HG02623 (cell line): ENCODE results near the gene FOXP3.
"Not testable (repeated sequence)": the region's sequence is repeated elsewhere in the genome, so short reads cannot be mapped to it uniquely, and the experiment has no call there.

Experiments
- ATAC-seq: cut with Tn5 transposase; IDR thresholded peaks from one replicate; pipeline ENCODE4 v1.9.1; 2021; ENCODE audit warnings: moderate library complexity; ENCODE audit not compliant: unreplicated experiment

Gene FOXP3, protein sequence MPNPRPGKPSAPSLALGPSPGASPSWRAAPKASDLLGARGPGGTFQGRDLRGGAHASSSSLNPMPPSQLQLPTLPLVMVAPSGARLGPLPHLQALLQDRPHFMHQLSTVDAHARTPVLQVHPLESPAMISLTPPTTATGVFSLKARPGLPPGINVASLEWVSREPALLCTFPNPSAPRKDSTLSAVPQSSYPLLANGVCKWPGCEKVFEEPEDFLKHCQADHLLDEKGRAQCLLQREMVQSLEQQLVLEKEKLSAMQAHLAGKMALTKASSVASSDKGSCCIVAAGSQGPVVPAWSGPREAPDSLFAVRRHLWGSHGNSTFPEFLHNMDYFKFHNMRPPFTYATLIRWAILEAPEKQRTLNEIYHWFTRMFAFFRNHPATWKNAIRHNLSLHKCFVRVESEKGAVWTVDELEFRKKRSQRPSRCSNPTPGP

DNA sequence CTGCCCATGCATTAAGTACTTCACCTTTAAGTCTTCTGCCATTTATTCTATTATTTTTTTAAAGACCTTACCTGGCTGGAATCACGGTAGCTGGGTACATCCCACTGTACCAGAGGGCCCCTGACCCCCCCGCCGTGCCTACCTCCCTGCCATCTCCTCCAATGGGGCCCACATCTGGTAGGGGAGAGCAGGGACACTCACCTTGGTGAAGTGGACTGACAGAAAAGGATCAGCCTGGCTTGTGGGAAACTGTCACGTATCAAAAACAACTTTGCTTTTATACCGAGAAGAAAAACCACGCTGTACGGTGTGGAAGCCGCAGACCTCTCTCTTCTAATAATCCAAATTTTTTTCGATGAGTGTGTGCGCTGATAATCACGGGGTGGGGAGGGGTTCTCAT lies at the start of gene FOXP3:
Gene FOXP3, minus strand, starts transcription at position 251 of the 400 bp plus-strand sequence. CDS start 6,205 bp downstream, outside the sequence.
- no peak for ATAC-seq

DNA sequence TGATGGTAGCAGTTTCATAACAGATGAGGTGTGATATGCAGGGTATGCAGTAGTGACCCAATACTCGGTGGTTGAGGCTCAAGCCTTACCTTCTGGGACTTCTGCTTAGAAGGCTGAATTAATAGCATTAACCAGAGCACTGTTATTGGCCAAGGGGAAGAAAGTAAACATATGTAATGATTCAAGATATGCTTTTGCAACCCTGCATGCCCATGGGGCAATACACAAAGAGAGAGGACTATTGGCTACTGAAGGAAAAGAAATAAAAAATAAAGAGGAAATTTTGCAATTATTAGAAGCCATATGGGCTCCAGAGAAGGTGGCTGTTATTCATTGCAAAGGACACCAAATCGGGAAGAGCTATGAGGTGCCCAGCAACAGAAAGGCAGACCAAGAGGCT lies 47.7 kb upstream of the FOXP3 start:
- ATAC-seq: no peak

DNA sequence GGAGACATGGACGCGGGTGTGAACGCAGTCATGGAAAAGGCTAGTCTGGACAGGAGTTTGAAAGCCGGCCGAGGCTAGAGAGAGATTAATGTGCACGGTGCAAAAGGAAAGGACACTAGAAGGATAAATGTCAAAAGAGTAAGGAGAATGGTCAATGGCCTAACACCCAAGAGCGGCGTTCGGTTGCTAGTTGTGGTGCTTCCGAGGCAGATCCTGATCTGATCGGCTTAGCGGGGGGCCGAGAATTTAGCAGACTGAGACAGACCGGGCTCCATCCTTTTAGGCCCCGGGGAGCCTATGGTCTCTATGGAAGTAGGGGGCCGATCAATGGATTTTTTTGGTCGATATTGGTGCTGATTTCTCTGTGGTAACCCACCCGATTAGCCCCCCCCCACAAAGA lies 45.9 kb upstream of the FOXP3 start:
- no peak for ATAC-seq

DNA sequence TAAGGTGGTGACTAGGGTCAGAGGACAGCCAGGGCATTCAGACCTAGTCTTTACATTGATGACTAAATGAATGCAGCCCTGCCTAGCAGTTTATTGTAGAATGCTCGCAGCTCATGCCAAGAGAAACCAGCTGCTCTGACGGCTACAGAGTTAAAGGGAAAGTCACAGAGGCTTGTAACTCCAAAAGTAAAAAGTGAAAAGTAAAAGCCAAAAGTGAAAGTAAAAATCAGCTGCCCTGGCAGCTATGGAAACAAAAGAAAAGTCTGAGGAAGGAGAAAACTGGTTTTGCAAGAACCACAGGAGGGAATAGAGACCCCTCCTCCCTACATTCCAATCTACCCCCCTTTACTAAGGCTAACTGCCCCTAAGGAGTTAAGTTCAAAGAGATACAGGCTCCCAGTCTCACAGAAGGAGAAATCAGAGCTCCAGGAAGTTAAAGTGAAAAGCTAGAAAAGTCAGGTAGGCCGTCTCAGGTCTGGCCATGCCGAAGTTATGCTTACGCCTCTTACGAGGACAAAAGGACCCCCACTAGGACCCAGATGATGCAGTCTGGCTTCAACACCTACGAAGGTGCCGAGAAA lies 45.0 kb upstream of the FOXP3 start:
- no peak for ATAC-seq

DNA sequence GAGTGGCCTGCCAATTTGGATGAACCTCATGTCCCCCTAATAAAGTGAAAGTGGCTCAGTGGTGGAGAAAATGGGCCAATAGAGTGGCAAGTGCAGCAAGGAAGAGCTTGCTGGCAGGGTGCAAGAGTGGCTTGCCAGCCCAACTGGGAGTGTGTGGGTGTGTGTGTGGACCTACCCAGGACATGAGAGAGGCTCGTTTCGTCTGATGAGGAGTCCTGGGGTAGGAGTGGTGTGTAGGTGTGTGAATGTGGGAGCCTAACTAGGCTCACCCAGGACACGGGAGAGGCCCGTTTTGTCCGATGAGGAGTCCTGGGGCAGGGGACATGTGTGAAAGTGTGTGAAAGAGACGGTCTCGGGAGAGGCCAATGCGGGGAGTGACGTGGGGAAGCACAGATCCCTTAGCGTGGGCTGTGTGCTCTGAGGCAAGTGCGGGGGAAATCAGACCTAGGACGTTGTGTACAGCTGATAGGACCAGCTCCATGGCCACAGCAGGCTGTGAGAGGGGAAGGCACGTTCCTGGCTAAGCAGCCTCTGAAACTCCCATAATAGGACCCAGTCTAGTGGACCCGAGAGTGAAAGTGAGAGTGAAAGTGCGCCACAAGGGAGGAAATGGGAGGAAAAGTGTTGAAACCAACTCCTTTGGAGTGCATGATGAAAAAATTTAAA lies 44.2 kb upstream of the FOXP3 start:
- ATAC-seq: no peak

DNA sequence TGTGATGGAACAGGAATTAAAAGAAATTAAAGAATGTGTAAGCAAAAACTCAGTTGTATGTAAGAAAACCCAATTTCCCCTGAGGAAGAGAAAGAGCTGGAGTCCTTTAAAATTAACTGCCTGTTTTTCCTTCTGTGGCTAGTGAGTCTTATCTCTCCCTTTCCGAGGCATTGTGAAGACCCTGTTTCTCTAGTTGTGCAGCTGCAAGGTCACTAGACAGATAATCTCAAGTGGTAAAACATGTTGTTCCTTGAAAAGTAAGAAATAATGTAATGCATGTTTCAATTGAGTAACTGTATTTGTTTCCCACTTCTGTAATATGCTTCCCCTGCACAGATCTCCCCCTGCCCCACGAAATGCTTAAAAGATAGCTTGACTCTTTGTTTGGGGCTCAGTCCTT lies 43.3 kb upstream of the FOXP3 start:
- ATAC-seq: not testable (repeated sequence)

DNA sequence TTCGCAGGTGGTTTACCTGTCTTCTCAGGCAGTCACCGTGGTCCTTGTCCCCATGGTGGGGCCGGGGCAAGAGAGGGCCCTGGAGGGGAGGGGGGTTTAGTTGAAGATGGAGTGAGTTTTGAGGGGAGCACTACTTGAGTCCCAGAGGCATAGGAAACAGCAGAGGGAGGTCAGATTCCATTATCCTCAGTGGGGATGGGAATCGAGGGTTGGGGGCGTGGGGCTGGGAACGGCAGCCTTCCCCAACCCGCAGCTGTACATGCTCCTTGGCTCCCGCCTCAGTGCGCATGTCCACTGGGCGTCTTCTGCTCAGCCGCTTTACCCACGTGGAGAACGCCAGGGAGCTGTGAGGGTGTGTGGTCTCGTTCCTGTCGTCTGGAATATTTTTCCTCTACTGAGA lies 38.8 kb upstream of the FOXP3 start, which contains the start of gene GAGE10:
Gene GAGE10, plus strand, starts transcription at position 301 of the 400 bp plus-strand sequence. CDS start 1,214 bp downstream, outside the sequence.
- no peak for ATAC-seq

DNA sequence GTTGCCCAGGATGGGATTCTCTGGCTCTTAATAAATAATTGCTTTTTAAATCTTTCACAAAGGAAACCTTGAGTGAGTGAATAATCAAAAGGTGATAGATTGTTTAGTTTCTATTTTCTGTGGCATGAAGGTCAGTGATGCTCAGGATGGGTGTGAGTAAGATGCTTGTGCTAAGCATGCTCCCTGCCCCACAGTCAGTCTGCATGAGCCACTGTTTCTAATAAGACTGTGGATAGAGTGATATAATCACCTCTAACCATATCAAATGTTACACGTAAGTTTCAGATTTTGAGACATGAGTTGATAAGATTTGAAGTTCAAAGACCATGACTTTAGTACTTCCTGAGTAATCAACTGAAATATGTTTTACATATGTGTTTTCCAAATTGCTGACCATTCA lies 36.2 kb upstream of the FOXP3 start:
- ATAC-seq: no peak

DNA sequence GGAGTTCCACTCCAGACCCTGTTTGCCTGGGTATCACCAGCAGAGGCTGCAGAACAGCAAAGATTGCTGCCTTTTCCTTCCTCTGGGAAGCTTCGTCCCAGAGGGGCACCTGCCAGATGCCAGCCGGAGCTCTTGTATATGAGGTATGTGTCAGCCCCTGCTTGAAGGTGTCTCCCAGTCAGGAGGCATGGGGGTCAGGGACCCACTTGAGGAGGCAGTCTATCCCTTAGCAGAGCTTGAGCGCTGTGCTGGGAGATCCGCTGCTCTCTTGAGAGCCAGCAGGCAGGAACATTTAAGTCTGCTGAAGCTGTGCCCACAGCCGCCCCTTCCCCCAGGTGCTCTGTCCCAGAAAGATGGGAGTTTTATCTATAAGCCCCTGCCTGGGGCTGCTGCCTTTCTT lies 34.8 kb upstream of the FOXP3 start:
- ATAC-seq: not testable (repeated sequence)

DNA sequence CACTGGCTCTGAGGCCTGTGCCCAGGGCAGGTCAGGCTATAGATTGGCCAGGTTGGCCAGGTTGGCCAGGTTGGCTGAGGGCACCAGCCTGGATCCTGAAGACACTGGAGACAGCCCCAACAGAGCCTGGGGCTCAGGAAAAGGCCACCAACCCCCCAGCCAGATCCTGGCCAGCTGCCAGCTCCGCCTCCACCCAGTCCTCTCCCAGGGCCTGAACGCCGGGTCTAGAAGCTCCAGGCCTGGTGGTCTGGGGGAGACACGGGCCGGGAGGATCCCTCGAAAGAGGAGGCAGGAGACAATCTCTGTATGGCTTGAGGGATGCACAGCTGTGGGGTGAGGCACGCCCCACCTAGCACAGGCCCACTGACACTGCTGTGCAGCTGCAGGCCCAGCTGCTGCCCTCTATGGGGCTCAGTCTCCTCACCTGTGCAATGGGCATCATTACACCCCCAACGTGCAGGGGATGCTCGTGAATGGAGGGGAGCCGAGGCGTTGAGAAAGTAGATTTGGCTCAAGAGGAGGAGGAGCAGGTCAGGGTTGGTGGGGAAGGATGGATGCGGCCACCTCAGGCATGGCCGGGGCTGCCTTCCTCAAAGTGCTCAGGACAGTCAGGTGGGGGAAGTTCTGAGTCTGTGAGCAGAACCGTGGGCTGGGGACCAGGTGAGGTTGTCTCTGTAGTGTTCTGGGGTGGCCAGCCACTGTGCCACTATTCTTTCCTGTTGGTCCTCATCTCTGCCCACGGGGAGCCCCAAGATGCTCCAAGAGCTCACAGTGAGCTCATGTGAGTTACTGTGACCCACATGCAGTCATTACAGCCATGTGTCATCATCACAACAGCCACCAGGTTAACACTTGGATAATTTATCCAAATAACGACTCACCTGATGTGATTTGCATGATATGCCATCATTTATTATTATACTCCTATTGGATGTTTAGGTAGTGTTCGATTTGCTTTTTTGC lies 28.2 kb upstream of the FOXP3 start:
- ATAC-seq: no peak

DNA sequence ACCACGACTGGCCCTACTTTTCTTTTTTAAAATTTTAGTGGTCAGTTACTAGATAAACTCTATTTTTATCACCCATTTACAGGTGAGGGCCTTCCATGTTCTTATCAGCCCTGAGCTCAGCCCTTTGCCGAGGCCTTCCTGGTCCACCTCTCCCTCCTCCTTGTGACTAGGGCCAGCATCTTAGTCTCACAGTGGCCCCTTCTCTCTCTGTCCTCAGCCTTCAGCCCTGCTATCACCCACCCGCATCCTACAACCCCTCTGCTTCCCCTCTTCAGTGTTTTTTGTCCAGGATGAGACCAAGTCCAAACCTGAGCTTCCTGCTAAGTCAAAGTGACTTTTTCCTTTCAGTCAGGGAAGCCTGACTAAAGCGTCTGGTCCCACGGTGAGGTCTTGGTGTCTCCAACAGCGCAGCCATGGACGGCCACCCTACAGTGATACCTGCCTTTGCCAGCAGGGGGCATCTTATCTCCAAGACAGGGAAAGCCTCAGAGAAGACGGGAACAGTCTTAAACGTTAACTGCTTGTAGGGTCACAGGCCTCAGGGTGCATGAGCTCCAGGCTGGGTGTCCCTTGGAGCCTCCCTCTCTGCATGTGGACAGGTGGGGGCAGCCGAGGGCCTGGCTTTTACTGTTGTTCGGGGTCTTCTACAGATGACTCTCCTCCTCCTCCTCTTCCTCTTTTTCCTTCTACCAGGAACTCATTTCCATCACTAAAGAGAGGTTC lies 27.3 kb upstream of the FOXP3 start:
- no peak for ATAC-seq

DNA sequence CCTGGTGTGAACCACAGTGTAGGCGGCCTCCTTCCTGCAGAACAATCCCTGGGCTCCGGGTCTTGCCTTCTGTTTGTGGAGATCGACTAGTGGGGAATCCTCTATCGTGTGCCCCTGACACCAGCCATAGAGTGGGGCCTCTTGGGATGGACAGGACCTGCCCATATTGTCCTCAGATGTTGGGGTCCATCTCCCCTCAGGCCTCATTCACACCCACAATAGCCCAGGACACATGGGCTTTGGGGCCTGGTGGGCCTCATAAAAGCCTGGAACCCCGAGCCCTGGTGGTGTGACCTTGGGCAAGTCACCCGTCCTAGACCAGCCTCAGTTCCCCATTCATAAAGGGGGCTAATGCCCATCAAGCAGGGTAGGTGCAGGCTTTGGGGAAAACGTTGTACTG lies 25.7 kb upstream of the FOXP3 start:
- ATAC-seq: no peak

DNA sequence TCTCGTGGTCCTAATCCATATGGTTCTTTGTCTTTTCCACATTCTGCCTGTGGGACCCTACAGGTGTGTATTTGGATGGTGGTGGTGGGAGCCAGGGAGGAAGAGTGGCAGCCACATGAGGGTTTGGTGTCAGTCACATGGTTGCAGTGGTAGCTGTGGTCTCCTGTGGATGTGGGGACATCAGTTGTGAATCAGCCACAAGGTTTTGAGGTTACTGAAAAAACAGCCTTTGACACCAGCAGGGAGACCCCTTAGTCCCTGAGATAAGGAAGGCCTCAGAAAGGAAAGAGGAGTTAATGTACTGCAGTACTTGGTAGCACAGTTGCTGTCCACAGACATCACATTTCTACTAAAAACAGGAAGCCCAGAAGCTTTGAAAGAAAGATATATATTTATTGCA lies 23.2 kb upstream of the FOXP3 start:
- no peak for ATAC-seq

DNA sequence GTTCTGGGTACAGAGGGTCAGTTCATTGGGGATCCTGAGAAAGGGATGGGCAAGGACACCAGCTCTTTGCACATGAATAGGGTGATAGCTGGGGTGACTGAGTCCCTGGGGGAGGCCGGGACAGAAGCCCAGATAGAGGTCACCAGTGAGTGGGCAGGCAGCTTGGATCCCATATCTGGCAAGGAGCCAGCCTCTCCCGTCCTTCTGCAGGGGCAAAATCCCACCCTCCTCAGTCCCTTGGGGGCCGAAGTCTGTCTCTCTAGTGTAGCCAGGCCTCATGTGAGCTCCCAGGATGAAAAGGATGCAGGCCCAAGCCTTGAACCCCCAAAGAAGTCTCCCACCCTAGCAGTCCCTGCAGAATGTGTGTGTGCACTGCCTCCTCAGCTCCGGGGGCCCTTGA lies 22.1 kb upstream of the FOXP3 start:
- no peak for ATAC-seq

DNA sequence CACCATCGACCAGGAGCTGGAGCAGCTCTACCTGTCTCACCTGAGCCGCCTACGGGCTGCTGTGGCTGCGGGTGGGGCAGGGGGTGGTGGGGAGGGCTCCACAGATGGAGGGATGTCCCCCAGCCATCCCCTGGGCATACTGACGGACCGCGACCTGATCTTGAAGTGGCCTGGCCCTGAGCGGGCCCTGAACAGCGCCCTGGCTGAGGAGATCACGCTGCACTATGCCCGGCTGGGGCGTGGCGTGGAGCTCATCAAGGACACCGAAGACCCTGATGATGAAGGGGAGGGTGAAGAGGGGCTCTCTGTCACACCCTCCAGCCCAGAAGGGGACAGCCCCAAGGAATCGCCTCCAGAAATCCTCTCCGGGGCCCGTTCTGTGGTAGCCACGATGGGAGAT lies 21.6 kb upstream of the FOXP3 start:
- ATAC-seq: no peak

DNA sequence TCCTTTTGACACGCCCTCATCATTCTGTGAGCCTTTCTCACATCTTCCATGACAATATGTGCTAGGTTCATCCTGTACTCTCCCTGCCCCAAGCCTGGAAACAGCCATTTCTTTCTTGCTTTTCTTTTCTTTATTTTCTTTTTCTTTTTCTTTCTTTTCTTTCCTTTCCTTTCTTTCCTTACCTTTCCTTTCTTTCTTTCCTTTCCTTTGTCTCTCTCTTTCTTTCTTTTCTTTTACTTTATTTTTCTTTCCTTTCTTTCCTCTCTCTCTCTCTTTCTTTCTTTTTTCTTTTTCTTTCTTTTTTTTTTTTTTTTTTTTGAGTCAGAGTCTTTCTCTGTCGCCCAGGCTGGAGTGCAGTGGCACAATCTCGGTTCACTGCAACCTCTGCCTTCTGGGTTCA lies 19.7 kb upstream of the FOXP3 start:
- no peak for ATAC-seq

DNA sequence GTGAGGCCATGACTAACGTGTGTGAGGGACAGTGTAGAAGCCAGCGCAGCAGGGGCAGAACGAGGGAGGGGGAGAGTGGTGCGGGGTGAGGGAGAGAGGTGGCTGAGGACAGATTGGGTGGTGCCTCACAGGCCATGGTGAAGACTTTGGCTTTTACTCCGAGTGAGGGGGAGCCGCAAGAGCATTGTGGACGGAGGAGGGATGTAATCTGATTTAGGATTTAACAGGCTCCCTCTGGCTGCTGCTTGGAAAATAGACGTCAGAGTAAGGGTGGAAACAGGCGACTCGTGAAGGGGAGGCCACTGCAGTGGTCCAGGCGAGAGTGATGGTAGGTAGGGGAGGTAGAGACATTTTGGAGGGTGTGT lies 18.1 kb upstream of the FOXP3 start:
- no peak for ATAC-seq

DNA sequence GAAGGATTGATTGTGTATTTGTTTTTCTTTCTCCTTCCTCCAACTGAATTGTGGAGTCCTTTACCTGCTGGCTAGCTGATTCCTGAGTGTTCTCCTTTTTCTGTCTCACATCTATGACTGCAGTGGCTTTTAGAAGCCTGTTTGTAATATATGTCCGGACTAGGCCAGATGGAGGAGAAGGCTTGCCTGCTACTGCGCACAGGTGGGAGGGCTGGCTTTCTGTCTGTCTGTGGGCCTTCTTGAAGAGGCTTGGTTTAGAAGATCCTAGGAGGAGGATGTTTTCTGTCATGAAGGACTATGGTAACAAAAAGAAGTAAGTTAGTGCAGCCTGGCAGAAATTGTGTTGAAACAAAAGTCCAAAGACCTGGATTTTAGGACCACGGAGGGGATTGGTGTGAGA lies 13.6 kb upstream of the FOXP3 start:
- ATAC-seq: no peak

DNA sequence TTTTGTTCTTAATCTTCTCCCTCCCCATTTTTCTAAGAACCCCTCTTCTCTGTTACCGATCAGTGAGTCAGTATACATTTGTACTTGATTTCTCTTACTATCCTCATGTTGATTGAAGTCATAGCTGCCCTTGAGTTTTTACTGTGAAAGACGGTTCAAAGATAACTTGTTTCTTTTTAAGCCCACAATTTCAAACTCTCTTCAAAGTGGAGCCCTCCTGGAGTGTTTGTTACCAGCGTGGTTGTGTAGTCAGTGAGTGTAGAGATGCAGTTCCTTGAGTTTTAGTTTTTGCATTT lies 13.0 kb upstream of the FOXP3 start:
- ATAC-seq: no peak
